NCI-H82 treated with DMSO at 0.1 percent for 48 hours (cell line): ENCODE results near the gene CCT8L2.
"Not testable (repeated sequence)": the region's sequence is repeated elsewhere in the genome, so short reads cannot be mapped to it uniquely, and the experiment has no call there.

Source experiments
- DNase-seq: peaks from one replicate; lab custom pipeline; 2025; ENCODE audit not compliant: unreplicated experiment; lab: John Stamatoyannopoulos, UW

Gene CCT8L2

DNA sequence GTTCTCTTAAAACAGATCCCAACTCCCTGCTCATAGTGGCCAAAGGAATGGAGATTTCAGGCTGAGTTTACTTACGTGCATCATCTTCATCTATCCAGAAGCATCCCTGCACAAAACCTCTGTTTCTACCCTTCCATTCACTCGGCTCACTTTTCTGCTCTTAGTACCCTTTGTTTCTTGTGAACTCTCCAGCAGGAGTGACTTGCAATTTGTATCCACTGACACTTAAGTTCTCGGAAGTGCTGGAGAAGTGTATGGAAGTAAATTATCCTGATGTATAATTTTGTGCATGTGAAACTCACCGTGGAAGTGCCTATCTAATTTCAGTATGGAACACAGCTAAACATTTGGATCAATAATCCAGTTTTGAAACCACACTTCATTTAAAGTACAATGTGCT, 7.0 kb upstream of the CCT8L2 start:
- DNase-seq = not testable (repeated sequence)

DNA sequence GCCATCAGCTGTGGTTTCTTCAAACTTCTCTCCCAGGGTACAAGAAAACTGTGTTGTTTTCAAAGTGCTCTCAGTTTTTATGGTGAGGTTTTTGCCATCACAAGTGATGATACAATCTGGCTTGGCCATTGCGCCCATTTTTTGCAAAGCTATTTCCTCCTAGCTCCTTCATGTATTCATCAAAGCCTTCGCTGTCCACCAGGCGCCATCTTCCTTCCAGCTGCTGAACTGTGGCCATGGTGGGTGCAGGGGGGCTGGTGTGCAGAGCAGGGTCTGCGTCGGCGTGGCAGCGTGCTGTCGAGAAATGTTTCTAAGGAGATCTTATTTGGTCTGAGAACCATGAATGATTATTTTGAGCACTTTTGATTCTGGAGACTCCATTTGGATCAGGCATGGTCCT, 2.6 kb upstream of the CCT8L2 start:
- not testable (repeated sequence) for DNase-seq

DNA sequence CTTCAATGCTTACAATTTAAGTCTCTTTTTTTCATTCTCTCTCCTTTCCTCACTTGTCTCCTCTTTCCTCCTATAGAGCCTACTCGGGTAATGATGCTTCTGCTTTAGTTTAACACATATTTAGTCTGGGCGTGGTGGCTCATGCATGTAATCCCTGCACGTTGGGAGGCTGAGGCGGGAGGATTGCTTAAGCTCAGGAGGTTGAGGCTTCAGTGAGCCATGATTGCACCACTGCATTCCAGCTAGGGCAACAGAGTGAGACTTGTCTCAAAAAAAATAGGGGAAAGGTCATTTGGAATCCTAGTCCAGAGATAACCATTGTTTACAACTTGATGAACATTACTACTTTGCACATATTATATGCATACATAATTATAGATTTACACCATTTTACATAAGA, 1.4 kb upstream of the CCT8L2 start:
- DNase-seq = no peak

DNA sequence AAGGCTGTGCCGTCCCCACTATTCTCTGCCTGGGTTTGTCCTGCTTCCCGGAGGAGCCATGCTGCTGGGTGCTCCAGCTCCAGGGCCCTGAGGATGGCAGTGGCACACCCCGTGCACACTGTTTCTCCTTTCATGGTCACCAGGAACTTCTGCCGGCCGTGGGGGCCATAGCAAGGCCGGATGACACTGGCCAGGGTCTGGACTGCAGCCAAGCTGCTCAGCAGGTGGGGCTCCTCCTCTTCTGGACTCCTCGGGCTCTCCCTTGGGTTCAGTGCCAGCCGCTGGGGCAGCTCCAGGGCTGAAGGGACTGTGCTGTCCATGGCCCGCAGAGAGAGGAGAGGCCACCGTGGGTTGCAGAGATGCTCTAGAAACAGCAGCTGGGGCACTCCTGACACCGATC, 379 bp downstream of the CCT8L2 start:
- not testable (repeated sequence) for DNase-seq

DNA sequence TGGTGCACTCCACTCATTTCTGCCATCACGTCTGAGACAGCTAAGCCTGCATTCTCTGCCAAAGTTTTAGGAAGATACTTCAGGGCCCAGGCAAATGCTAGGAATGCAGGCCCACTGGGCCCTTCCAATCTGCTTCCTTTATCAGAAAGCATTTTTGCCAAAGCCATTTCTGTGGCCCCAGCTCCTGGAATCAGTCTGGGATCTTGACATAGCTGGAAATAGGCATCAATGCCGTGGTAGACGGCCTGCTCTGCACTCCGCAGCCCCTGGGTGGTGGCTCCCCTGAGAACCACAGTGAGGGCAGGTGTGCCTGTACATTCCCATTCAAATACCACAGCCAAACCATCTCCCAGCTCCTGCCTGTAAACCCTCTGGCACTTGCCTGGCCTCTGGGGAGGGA, 1.5 kb downstream of the CCT8L2 start:
- not testable (repeated sequence) for DNase-seq

DNA sequence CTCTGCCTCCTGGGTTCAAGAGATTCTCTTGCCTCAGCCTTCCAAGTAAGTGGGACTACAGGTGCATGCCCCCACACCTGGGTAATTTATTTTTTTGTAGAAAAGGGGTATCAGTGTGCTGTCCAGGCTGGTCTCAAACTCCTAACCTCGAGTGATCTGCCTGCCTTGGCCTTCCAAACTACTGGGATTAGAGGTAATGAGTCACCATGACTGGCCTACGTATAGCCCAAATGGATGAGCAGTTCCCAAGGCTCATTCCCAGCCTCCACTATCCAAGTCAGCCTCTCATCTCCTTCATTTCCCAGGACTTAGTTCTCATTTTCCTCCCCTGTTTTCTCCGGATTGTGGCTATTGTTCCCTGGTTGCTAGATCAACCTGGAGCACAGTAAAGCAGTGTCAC, 5.6 kb downstream of the CCT8L2 start:
- no peak for DNase-seq

DNA sequence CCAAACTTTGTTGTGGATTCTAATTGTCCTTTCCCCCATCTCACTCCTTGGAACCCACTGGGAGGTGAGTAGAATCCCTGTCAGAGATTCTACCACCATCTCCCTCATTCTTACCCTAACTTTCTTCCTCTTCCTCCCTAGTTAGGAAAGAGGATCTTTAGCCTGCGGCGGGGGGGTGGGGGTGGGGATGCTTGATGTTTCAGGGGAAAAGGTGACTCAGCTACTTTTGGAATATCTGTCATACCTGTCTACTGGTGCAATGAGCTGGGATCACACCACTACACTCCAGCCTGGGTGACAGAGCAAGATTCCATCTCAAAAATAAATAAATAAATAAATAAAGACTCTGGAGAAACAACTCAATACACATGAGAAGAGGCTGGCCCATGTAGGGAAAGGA, 6.4 kb downstream of the CCT8L2 start:
- DNase-seq = no peak

DNA sequence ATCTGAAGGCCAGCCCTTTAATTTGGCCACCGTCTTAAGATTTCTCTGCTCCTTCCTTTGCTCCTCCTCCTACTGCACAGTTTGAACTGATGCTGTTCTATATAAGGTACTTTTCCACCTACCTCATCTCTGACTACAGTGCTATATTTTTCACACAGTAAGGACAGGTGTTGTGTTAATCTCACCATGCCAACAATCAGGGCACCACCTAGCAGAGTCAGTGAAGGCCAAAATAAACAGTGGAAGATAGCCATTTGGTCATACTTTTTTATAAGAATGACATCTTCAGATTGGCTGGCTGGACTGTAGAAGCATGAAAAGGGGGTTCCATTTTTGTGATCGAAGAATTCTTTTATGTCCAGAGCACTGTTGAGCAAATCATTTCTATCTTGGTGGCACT, 11.7 kb downstream of the CCT8L2 start:
- DNase-seq = not testable (repeated sequence)

DNA sequence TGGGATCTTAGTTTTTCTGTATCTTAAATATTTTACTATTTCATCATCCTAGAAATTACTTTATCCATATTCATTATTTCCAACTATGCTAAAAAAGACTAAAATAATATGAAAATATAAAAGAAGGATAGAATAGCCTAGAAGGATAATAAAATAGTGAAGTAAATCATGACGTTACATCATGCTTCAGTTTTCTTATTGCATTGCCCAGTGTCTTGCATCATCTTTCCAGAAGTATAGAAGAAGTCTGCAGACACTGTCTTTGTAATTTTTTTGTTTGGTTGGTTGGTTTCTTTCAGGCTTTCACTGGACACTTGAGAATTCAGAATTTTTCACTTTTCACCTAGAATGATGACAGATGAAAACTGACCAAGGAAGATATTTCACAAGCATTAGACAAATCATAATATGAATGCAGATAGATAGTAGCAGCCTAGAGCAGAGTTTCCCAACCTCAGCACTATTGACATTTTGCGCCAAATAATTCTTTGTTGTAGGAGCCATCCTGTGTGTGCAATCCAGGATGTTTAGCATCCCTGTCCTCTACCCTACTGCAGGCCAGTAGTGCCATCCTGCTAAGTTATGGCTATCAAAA, 23.3 kb downstream of the CCT8L2 start:
- not testable (repeated sequence) for DNase-seq

DNA sequence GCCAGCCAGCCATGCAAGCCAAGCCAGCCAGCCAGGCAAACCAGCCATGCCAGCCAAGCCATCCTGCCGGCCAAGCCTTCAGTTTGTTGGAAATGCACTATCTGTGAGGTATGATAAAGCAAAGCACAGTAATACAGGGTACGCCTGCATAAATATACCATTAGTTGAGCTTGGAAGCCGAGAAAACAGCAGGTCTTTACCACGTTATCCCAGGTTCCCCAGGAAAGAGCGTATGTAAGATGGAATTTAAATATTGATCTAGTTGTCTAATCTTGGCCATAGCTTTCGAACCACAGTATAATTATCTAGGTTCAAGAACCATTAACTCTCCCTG, 24.2 kb downstream of the CCT8L2 start:
- DNase-seq = no peak

DNA sequence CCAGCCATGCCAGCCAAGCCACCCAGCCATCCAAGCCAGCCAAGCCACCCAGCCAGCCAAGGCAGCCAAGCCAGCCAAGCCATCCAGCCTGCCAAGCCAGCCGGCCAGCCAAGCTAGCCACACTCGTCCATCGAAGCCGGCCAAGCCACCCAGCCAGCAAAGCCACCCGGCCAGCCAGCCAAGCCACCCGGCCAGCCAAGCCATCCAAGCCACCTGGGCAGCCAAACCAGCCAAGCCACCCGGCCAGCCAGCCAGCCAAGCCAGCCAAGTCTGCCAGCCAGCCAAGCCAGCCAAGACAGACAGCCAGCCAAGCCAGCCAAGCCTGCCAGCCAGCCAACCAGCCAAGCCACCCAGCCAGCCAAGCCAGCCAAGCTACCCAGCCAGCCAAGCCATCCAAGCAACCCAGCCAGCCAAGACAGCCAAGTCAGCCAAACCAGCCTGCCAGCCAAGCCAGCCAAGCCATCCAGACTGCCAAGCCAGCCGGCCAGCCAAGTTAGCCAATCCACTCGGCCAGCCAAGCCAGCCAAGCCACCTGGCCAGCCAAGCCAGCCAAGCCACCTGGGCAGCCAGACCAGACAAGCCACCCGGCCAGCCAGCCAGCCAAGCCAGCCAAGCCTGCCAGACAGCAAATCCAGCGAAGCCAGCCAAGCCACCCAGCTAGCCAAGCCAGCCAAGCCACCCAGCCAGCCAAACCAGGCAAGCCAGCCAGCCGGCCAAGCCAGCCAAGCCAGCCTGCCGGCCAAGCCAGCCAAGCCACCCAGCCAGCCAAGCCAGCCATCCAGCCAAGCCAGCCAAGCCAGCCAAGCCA, 24.8 kb downstream of the CCT8L2 start:
- not testable (repeated sequence) for DNase-seq

DNA sequence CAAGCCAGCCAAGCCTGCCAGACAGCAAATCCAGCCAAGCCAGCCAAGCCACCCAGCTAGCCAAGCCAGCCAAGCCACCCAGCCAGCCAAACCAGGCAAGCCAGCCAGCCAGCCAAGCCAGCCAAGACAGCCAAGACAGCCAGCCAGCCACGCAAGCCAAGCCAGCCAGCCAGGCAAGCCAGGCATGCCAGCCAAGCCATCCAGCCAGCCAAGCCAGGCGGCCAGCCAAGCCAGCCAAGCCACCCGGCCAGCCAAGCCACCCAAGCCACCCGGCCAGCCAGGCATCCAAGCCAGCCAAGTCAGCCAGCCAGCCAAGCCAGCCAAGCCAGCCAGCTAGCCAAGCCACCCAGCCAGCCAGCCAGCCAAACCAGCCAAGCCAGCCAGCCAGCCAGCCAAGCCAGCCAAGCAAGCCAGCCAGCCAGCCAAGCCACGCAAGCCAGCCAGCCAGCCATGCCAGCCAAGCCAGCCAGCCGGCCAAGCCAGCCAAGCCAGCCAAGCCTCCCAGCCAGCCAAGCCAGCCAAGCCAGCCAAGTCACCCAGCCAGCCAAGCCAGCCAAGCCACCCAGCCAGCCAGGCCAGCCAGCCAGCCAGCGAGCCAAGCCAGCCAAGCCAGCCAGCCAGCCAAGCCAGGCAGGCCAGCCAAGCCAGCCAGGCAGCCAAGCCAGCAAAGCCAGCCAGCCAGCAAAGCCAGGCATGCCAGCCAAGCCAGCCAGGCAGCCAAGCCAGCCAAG, 26.0 kb downstream of the CCT8L2 start:
- DNase-seq = not testable (repeated sequence)

DNA sequence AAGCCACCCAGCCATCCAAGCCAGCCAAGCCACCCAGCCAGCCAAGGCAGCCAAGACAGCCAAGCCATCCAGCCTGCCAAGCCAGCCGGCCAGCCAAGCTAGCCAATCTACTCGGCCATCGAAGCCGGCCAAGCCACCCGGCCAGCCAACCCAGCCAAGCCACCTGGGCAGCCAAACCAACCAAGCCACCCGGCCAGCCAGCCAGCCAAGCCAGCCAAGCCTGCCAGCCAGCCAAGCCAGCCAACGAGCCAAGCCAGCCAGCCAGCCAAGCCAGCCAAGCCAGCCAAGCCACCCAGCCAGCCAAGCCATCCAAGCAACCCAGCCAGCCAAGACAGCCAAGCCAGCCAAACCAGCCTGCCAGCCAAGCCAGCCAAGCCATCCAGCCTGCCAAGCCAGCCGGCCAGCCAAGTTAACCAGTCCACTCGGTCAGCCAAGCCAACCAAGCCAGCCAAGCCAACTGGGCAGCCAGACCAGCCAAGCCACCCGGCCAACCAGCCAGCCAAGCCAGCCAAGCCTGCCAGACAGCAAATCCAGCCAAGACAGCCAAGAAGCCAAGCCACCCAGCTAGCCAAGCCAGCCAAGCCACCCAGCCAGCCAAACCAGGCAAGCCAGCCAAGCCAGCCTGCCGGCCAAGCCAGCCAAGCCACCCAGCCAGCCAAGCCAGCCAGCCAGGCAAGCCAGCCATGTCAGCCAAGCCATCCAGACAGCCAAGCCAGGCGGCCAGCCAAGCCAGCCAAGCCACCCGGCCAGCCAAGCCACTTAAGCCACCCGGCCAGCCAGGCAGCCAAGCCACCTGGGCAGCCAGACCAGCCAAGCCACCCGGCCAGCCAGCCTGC, 26.8 kb downstream of the CCT8L2 start:
- not testable (repeated sequence) for DNase-seq

DNA sequence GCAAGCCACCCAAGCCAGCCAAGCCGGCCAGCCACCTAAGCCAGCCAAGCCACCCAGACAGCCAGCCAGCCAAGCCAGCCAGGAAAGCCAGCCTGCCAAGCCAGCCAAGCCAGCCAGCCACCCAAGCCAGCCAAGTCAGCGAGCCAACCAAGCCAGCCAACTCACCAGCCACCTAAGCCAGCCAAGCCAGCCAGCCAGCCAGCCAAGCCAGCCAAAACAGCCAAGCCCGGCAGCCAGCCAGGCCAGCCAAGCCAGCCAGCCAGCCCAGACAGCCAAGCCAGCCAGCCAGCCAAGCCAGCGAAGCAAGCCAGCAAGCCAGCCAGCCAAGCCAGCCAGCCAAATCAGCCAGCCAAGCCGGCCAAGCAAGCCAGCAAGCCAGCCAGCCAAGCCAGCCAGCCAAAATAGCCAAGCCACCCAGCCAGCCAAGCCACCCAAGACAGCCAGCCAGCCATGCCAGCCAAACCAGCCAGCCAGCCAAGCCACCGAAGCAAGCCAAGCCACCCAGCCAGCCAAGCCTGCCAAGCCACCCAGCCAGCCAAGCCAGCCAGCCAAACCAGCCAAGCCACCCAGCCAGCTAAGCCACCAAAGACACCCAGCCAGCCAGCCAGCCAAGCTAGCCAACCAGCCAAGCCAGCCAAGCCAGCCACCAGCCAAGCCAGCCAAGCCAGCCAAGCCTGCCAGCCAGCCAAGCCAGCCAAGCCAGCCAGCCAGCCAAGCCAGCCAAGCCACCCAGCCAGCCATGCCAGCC, 27.6 kb downstream of the CCT8L2 start:
- DNase-seq = not testable (repeated sequence)

DNA sequence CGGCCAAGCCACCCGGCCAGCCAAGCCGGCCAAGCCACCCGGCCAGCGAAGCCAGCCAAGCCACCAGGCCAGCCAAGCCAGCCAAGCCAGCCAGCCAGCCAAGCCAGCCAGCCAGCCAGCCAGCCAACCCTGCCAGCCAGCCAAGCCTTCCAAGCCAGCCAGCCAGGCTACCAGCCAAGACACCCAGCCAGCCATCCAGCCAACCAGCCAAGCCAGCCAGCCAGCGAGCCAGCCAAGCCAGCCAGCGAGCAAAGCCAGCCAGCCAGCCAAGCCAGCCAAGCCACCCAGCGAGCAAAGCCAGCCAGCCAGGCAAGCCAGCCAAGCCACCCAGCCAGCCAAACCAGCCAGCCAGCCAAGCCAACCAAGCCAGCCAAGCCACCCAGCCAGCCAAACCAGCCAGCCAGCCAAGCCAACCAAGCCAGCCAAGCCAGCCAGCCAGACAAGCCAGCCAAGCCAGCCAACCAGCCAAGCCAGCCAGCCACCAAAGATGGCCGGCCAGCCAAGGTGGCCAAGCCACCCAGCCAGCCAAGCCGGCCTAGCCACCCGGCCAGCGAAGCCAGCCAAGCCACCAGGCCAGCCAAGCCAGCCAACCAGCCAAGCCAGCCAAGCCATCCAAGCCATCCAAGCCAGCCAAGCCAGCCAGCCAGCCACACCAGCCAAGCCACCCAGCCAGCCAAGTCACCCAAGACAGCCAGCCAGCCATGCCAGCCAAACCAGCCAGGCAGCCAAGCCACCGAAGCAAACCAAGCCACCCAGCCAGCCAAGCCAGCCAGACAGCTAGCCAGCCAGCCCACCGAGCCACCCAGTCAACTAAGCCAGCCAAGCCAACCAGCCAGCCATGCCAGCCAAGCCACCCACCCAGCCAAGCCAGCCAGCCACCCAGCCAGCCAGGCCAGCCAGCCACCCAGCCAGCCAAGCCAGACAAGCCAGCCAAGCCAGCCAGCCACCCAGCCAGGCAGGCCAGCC, 28.8 kb downstream of the CCT8L2 start:
- DNase-seq = no peak

DNA sequence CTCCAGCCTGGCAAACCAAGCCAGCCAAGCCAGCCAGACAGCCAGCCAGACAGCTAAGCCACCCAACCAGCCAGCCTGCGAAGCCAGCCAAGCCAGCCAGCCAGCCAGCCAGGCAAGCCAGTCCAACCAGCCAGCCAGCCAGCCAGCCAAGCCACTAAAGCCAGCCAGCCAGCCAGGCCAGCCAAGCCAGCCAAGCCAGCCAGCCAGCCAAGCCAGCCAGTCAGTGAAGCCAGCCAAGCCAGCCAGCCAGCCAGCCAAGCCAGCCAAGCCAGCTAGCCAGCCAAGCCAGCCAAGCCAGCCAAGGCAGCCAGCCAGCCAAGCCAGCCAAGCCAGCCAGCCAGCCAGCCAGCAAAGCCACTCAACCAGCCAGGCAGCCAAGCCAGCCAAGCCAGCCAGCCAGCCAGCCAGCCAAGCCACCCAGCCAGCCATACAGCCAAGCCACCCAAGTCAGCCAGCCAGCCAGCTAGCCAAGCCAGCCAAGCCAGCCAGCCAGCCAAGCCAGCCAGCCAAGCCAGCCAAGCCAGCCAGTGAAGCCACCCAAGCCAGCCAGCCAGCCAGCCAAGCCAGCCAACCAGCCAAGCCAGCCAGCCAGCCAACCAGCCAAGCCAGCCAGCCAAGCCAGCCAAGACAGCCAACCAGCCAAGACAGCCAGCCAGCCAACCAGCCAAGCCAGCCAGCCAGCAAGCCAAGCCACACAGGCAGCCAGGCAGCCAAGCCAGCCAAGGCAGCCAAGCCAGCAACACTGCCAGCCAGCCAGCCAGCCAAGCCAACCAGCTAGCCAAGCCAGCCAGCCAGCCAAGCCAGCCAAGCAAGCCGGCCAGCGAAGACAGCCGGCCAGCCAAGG, 29.7 kb downstream of the CCT8L2 start:
- no peak for DNase-seq

DNA sequence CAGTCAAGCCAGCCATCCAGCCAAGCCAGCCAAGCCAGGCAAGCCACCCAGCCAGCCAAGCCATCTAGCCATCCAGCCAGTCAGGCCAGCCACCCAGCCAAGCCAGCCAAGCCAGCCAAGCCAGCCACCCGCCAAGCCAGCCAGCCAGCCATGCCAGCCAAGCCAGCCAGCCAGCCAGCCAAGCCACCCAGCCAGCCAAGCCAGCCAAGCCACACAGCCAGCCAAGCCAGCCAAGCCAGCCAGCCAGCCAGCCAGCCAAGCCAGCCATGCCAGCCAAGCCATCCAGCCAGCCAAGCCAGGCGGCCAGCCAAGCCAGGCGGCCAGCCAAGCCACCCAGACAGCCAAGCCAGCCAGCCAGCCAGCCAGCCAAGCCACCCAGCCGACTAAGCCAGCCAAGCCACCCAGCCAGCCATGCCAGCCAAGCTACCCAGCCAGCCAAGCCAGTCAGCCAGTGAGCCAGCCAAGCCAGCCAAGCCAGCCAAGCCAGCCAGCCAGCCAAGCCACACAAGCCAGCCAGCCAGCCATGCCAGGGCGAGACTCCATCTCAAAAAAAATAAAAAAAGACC, 31.4 kb downstream of the CCT8L2 start:
- DNase-seq = not testable (repeated sequence)

DNA sequence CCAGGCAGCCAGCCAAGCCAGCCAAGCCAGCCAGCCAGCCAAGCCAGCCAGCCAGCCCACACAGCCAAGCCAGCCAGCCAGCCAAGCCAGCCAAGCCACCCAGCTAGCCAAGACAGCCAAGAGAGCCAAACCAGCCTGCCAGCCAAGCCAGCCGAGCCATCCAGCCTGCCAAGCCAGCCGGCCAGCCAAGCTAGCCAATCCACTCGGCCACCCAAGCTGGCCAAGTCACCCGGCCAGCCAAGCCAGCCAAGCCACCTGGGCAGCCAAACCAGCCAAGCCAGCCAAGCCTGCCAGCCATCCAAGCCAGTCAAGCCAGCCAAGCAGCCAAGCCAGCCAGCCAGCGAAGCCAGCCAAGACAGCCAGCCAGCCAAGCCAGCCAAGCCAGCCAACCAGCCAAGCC, 32.0 kb downstream of the CCT8L2 start:
- not testable (repeated sequence) for DNase-seq
